NK-92 treated with Interleukin-12 subunit alpha and Interleukin-12 subunit beta, amount 100 ng/mL, for 24 hours (cell line): ENCODE results near the gene INTS6.

Experiments
- DNase-seq: peaks from one replicate; lab custom pipeline; 2025; lab: John Stamatoyannopoulos, UW

INTS6 gene

DNA sequence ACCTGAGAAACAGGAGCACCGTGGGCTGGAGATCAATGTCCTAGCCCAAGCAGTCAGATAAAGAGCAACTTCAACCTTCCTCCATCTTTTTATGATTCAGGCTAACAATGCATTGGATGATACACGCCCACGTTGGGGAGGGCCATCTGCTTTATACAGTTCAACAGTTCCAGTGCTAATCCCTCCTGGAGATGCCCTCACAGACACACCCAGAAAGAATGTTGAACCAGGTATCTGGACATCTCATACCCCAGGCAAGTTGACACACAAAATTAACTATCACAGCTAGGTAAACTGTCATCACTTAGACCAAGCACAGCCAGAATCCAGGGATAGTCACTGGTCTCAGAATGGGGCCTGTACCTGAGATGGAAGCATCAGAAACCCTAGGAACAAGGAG lies 134.0 kb downstream of the INTS6 start:
- DNase-seq = no peak

DNA sequence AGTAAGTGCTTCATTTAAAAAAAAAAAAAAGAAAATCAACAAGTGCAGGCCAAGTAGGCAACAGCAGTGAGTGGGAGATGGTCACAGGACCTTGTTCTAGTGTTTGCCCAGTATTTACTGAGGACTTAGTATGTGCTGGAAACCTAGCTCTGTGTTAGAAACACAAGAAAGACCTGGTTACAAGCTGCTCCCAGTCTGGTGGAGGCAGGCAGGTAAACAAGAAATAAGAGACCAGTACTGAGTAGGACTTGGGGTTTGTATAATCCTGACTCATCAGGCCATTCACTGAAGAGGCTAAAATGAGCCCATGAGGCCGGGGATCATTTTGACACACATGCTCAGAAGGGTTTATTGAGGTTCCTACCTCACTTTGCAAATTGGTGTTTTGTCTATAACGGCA lies 134.8 kb downstream of the INTS6 start:
- no peak for DNase-seq

DNA sequence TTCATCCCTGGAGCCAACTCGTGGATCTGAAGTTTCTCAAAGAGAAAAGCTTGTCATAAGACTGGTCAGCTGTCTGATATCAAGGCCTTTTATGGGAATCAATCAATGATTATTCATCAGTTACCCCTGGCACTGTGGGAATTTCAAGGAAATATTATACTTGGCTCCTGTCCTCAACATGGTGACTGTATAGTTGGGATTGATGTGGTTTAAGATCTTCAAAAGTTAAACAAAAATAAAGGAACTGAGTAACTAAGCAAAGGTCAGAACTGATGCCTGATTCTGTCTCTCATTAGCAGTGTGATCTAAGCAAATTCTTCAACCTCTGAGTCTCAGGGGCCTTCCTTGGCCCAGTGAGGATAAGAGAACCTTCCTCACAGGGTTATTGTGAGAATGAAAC lies 135.6 kb downstream of the INTS6 start:
- DNase-seq = no peak

- DNase-seq = no peak
Observed at GRCh38 chr13:51313619-51314018, 139.2 kb downstream of the INTS6 start.

DNA sequence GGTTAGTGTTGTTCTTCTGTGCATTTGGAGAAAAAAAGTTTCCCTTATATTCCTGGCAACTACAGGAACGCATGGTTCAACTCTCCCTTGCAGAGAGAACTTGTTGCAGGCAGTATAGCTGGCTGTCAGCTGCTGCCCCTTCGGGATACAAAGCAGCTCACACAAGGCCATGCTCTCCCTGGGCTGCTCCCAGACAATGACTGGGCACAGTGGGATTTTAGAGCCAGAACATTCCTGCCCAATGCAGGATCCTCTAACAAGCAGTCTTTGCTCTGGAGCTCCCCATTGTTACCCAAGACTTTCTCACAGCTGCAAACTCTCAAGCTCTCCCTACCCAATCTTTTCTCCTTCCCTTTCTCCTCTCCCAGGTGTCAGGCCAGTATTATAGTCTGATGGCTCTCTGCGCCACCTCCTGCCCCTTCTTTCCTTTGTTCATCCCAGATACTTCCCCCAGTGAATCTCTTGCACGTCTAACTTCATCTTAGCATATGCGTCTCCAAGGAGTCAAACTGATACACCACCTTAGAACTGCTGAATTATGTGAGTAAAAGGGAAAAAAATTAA lies 140.8 kb downstream of the INTS6 start:
- DNase-seq = no peak
